NT2/D1 (cell line): ENCODE results near the gene CYP26B1.

Experiments
- SUZ12 ChIP-seq: IDR thresholded peaks from 2 replicates; pipeline ENCODE4 v1.6.1; 2011; ENCODE audit not compliant: insufficient read length, insufficient read depth; ENCODE audit errors: extremely low read depth
- YY1 ChIP-seq: IDR thresholded peaks from 2 replicates; pipeline ENCODE4 v1.6.1; 2011; ENCODE audit not compliant: insufficient read length, insufficient read depth
- ZNF274 ChIP-seq: IDR thresholded peaks from 2 replicates; pipeline ENCODE4 v1.6.1; 2011; ENCODE audit warnings: mild to moderate bottlenecking, low read depth, low read length

DNA sequence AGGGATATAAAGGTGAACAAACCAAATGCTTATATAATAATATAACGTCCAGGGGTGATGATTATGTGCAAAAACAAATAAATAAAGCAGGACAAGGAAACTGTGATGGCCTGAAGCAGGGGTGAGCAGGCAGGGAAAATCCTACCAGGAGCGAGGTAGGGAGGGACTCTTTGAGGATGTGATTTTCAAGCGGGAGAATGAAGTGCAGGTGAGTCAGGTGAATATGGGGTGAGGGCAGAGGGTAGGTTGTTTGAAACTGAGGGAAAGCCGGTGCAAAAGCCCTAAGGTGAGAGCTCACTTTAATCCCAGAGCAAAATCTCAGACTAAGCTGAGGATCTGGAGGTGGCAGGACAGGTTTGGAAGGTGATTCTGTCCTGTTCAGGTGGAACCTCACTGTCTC lies 40.7 kb downstream of the CYP26B1 start:
- TF ChIP-seq YY1 (no peak), SUZ12 (no peak), ZNF274 (no peak)
